Upper lobe of left lung (tissue), 6 donors: ENCODE results near the gene MGAT4A. TPM values are rescaled to one million over a fixed set of nuclear protein-coding genes. Genes with fewer than 3 reads are reported as not detected.
A peak's percentile ranks its signal among the peaks of the same experiment; 100 is the strongest.

ENCODE experiments used
- ATAC-seq, 2 donors: fragments of 200-7000 bp; cut with Tn5 transposase; one replicate each; pipeline ENCODE4 v1.9.1; 2022; ENCODE audit warnings: mild to moderate bottlenecking in 2 of 2, moderate library complexity in 2 of 2; ENCODE audit not compliant: low FRiP score in 2 of 2
- DNase-seq, 2 donors: peaks; one replicate each; pipeline ENCODE4 v3.0.0-alpha.2; 2019 to 2020
- H3K27ac ChIP-seq, 4 donors: fragments of 200-600 bp; sonication (generic); one replicate each; pipeline ENCODE4 v1.5.1; 2016 to 2019
- H3K27me3 ChIP-seq, 4 donors: fragments of 200-600 bp; sonication (generic); one replicate each; pipeline ENCODE4 v1.5.1; 2017 to 2019
- H3K36me3 ChIP-seq, 4 donors: fragments of 200-600 bp; sonication (generic); one replicate each; pipeline ENCODE4 v1.5.1; 2016 to 2019
- H3K4me1 ChIP-seq, 4 donors: fragments of 200-600 bp; sonication (generic); one replicate each; pipeline ENCODE4 v1.5.1; 2018 to 2019
- H3K4me3 ChIP-seq, 4 donors: fragments of 200-600 bp; sonication (generic); one replicate each; pipeline ENCODE4 v1.5.1; 2017 to 2019; ENCODE audit warnings: mild to moderate bottlenecking in 2 of 4, moderate library complexity in 1 of 4
- H3K9me3 ChIP-seq, 4 donors: fragments of 200-600 bp; sonication (generic); one replicate each; pipeline ENCODE4 v1.5.1; 2018 to 2019
- EP300 ChIP-seq, 4 donors: sonication (generic); formaldehyde crosslinking; IDR thresholded peaks; one replicate each; pipeline ENCODE4 v1.5.1; 2017; ENCODE audit warnings: antibody characterized with exemption in 4 of 4, control low read depth in 2 of 4
- POLR2A ChIP-seq, 4 donors: fragments of 450-650 bp; IDR thresholded peaks; one replicate each; pipeline ENCODE4 v1.5.1; 2016 to 2017; ENCODE audit warnings: antibody characterized with exemption in 4 of 4, mild to moderate bottlenecking in 2 of 4
- POLR2AphosphoS5 ChIP-seq, 2 donors: sonication (generic); formaldehyde crosslinking; IDR thresholded peaks; one replicate each; pipeline ENCODE4 v1.5.1; 2017; ENCODE audit warnings: antibody characterized with exemption in 2 of 2
- WGBS, 2 donors: methylation state at CpG; one replicate each; pipeline ENCODE4 v1.1.5; 2017 to 2018; 5-methylcytosine and 5-hydroxymethylcytosine counted together
- total RNA-seq, 6 donors: library from RNA; depleted of rRNA in 4 of 6; stranded (reverse); fragments of >200 nt in 4 of 6; gene quantifications; one replicate each; pipeline versions ENCODE4 v1.1.0 to v1.2.1, GENCODE V29; 2016 to 2021
- TF ChIP-seq, protein P1 (sequence below), 6 experiments: fragments of 450-650 bp in 4 of 6; fragments of 200-600 bp in 2 of 6; sonication (generic) in 2 of 6; IDR thresholded peaks; one replicate each; pipeline ENCODE4 v1.5.1; 2016 to 2019; ENCODE audit warnings: antibody characterized with exemption in 6 of 6
- donor health status: DM: no; HTN: no; CAD: no; lungs with moderate emphysema.
- donor health status: DM: no; HTN: yes; CAD: no; lungs with severe emphysema.

Gene MGAT4A
- total RNA-seq, 6 donors from 2014 or later: 28.4 to 69.6 (median 53.6) TPM

DNA sequence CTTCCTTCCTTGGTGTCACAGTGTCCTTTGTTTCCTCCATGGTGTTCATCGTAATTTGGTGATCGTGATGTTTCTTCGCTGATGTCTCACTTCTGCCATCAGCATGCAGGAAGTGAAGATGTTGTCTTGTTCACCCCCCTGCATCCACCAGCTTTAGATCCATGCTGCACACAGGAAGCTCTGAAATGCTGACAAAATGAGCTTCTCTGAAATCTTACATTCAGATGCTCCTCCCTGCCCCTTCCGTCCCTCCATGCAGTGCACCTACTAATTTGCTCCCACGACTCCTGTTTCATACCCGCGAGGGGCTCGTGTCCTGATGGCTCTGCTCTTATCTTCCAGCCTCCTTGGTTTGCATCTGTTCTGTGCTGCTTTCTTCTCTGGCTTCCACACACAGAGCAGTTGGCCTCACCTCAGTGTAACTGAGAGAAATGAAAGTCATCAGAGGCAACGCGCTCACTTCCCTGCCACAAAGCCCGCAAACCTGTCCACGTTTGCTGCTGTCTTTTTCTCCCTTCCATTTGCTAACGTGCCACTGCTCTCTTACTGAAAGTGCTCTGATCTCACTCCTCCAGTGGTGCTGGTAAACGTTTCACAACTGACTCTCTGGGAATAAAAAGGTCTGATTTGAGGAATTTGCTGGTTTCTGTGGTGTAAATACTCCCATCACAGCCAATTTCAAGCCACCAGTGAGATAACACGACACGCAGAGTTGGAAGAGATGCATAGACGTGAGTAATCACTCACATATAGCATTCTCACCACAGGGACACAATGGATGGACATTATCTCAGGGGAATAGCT lies 41.0 kb upstream of the MGAT4A start:
- Histone ChIP-seq H3K4me3 (no peak overlapping the region), H3K27me3 (no peaks in the 10 kb centered on the region), H3K36me3 (no peaks in the 10 kb centered on the region), H3K27ac (peak overlapping the region; percentile 29 to 60 (median 46)), H3K4me1 (peaks cover 19 to 50% (median 30%) of the 10 kb centered on the region in 4 donors), H3K9me3 (no peaks in the 10 kb centered on the region)
- ATAC-seq: peak in 1 of 2 donors; percentile 34
- TF ChIP-seq EP300 (IDR thresholded peaks at IDR 0.05): no peak
- TF ChIP-seq, protein P1, sequence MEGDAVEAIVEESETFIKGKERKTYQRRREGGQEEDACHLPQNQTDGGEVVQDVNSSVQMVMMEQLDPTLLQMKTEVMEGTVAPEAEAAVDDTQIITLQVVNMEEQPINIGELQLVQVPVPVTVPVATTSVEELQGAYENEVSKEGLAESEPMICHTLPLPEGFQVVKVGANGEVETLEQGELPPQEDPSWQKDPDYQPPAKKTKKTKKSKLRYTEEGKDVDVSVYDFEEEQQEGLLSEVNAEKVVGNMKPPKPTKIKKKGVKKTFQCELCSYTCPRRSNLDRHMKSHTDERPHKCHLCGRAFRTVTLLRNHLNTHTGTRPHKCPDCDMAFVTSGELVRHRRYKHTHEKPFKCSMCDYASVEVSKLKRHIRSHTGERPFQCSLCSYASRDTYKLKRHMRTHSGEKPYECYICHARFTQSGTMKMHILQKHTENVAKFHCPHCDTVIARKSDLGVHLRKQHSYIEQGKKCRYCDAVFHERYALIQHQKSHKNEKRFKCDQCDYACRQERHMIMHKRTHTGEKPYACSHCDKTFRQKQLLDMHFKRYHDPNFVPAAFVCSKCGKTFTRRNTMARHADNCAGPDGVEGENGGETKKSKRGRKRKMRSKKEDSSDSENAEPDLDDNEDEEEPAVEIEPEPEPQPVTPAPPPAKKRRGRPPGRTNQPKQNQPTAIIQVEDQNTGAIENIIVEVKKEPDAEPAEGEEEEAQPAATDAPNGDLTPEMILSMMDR (IDR thresholded peaks at IDR 0.05): no peak
- peak in 1 of 4 donors; percentile 33 for TF ChIP-seq POLR2A (IDR thresholded peaks at IDR 0.05)
- no peak for TF ChIP-seq POLR2AphosphoS5 (IDR thresholded peaks at IDR 0.05)
- DNase-seq: no peak
- WGBS, 2 donors: 47 to 61% methylated on average over 16 to 17 of the region's 17 CpGs

- ATAC-seq (no peak), DNase-seq (no peak)
- Histone ChIP-seq H3K27ac (peak overlapping the region; percentile 29 to 60 (median 46)), H3K4me3 (peak overlapping the region in 1 of 4 donors; percentile 8), H3K36me3 (no peaks in the 10 kb centered on the region), H3K9me3 (no peaks in the 10 kb centered on the region), H3K4me1 (peaks cover 17 to 50% (median 30%) of the 10 kb centered on the region in 4 donors), H3K27me3 (no peaks in the 10 kb centered on the region)
- 80 to 86% methylated on average over 2 of the region's 2 CpGs for WGBS, 2 donors
- TF ChIP-seq EP300 (IDR thresholded peaks at IDR 0.05) (no peak), POLR2A (IDR thresholded peaks at IDR 0.05) (no peak), POLR2AphosphoS5 (IDR thresholded peaks at IDR 0.05) (no peak)
- TF ChIP-seq, protein P1 (IDR thresholded peaks at IDR 0.05): no peak
These were observed 40.3 kb upstream of the MGAT4A start for GRCh38 chr2:98771264-98771663.

- TF ChIP-seq EP300 (IDR thresholded peaks at IDR 0.05): no peak
- TF ChIP-seq, protein P1 (IDR thresholded peaks at IDR 0.05): no peak
- TF ChIP-seq POLR2A (IDR thresholded peaks at IDR 0.05): no peak
- no peak for TF ChIP-seq POLR2AphosphoS5 (IDR thresholded peaks at IDR 0.05)
- Histone ChIP-seq H3K36me3 (no peaks in the 10 kb centered on the region), H3K27ac (peak overlapping the region in 1 of 4 donors; percentile 1), H3K4me3 (no peak overlapping the region), H3K4me1 (peaks cover 12 to 42% (median 30%) of the 10 kb centered on the region in 4 donors), H3K27me3 (no peaks in the 10 kb centered on the region), H3K9me3 (no peaks in the 10 kb centered on the region)
- no peak for ATAC-seq
- WGBS, 2 donors: 65 to 72% methylated on average over 14 of the region's 14 CpGs
- peak; percentile 6 to 40 for DNase-seq
These were observed 38.9 kb upstream of the MGAT4A start for GRCh38 chr2:98769784-98770183.

DNA sequence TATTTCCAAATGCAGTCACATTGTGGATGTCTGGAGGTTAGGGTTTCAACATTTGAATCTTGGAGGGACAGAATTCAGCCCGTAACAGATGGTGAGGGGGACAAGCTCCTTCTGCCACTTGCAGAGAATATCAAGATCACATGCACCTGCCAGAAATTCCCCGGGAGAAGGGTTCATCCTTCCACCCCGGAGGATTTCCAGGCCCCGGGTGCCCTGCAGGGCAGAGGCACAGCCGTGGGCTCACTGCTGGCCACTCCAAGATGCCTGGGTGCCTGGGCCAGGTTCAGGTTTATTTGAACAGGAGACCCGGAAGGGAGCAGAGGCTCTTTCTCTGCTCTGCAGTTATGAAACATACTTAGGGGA lies 38.2 kb upstream of the MGAT4A start:
- H3K36me3 ChIP-seq: no peaks in the 10 kb centered on the region
- no peaks in the 10 kb centered on the region for H3K27me3 ChIP-seq
- H3K27ac ChIP-seq: peak overlapping the region in 1 of 4 donors; percentile 1
- DNase-seq (no peak), ATAC-seq (no peak)
- H3K4me3 ChIP-seq: no peak overlapping the region
- 63 to 98% methylated on average over 4 to 6 of the region's 6 CpGs for WGBS, 2 donors
- H3K4me1 ChIP-seq: peaks cover 12 to 42% (median 30%) of the 10 kb centered on the region in 4 donors
- TF ChIP-seq, protein P1 (IDR thresholded peaks at IDR 0.05): no peak
- no peak for TF ChIP-seq EP300 (IDR thresholded peaks at IDR 0.05)
- TF ChIP-seq POLR2A (IDR thresholded peaks at IDR 0.05): no peak
- TF ChIP-seq POLR2AphosphoS5 (IDR thresholded peaks at IDR 0.05): no peak
- H3K9me3 ChIP-seq: no peaks in the 10 kb centered on the region
